Heart left ventricle (tissue), 16 donors: Measurements from ENCODE around the gene TBL1Y. TPM values are rescaled to one million over a fixed set of nuclear protein-coding genes. Genes with fewer than 3 reads are reported as not detected.

Source experiments
- ATAC-seq, 4 donors: fragments of 200-7000 bp; cut with Tn5 transposase; one replicate each; pipeline ENCODE4 v1.9.1; 2020 to 2022; ENCODE audit warnings: moderate library complexity in 4 of 4, mild to moderate bottlenecking in 3 of 4, moderate number of reproducible peaks in 1 of 4
- DNase-seq, 5 donors: peaks; one replicate each; pipeline ENCODE4 v3.0.0-alpha.2; 2020
- H3K27ac ChIP-seq, 12 donors: fragments of 200-600 bp; sonication (generic) in 4 of 12; one replicate each; pipeline versions ENCODE4 v1.5.0 to v1.8.0; 2016 to 2022; ENCODE audit warnings: mild to moderate bottlenecking in 2 of 12
- H3K27me3 ChIP-seq, 9 donors: fragments of 200-600 bp; sonication (generic) in 2 of 9; one replicate each; pipeline versions ENCODE4 v1.5.1 to v1.8.0; 2016 to 2022; ENCODE audit warnings: mild to moderate bottlenecking in 3 of 9
- H3K36me3 ChIP-seq, 9 donors: fragments of 200-600 bp; sonication (generic) in 2 of 9; one replicate each; pipeline versions ENCODE4 v1.5.0 to v1.8.0; 2018 to 2022; ENCODE audit warnings: mild to moderate bottlenecking in 2 of 9
- H3K4me1 ChIP-seq, 12 donors: fragments of 200-600 bp; sonication (generic) in 4 of 12; one replicate each; pipeline versions ENCODE4 v1.5.0 to v1.8.0; 2016 to 2022; ENCODE audit warnings: mild to moderate bottlenecking in 3 of 12
- H3K4me3 ChIP-seq, 12 donors: fragments of 200-600 bp; sonication (generic) in 4 of 12; one replicate each; pipeline versions ENCODE4 v1.5.0 to v1.8.0; 2017 to 2022; ENCODE audit warnings: mild to moderate bottlenecking in 9 of 12, moderate library complexity in 4 of 12
- H3K9me3 ChIP-seq, 12 donors: fragments of 200-600 bp; sonication (generic) in 4 of 12; one replicate each; pipeline versions ENCODE4 v1.5.0 to v1.8.0; 2016 to 2022; ENCODE audit warnings: mild to moderate bottlenecking in 1 of 12
- CTCF ChIP-seq, 12 donors: fragments of 200-600 bp; sonication (generic) in 4 of 12; IDR thresholded peaks; one replicate each; pipeline versions ENCODE4 v1.5.0 to v1.8.0; 2018 to 2022; ENCODE audit warnings: antibody characterized with exemption in 12 of 12, mild to moderate bottlenecking in 5 of 12
- POLR2A ChIP-seq, 2 donors: fragments of 450-650 bp; IDR thresholded peaks; one replicate each; pipeline ENCODE4 v1.6.1; 2017; ENCODE audit warnings: antibody characterized with exemption in 2 of 2, mild to moderate bottlenecking in 2 of 2, moderate library complexity in 2 of 2
- WGBS, 4 donors: extraction: QIAGEN DNeasy Blood & Tissue Kit in 2 of 4; methylation state at CpG; one replicate each; pipeline versions ENCODE4 v1.1.5 to v1.1.7; 2013 to 2018; 5-methylcytosine and 5-hydroxymethylcytosine counted together
- intact Hi-C, 10 donors: fragments of 100-400 bp; cut with DNase I; formaldehyde crosslinking; loops; one replicate each; pipeline versions ENCODE4 v1.11.1 to v1.14.2; 2022
- polyA plus RNA-seq, 2 donors: library from polyadenylated mRNA; stranded (reverse); fragments of 200-250 nt; gene quantifications; one replicate each; pipeline ENCODE4 v1.2.3, GENCODE V29; 2013
- total RNA-seq, 9 donors: library from RNA; depleted of rRNA in 2 of 9; stranded (reverse); fragments of >200 nt in 2 of 9; fragmentation: NEBNext Ultra II Directional in 3 of 9; extraction: Animal tissue kit (Norgen Biotek cat#: 25700) in 3 of 9; gene quantifications; one replicate each; pipeline versions ENCODE4 v1.1.0 to v1.2.4, GENCODE V29; 2016 to 2023
- donor health status: ischemic (EF 13 %, LVEDD 7.1; RV severe dilation, severe dysfunction).
- donor health status: healthy with polysubstance abuse.
- donor health status: DM: no; HTN: yes; CAD: no.
- donor health status: DM: no; HTN: no; CAD: no.
- donor health status: ischemic (EF 25% LVEDD 6.9; RV normal size, moderate dysfunction).
- donor health status: ischemic (EF 25% LVEDD 5.7; RV mildly dilated, moderate dysfunction).
- donor health status: healthy.
- donor health status: DM: yes; HTN: yes; CAD: no.
- donor health status: ischemic (EF 35%, LVEDD 5.7; RV mildly dilated, moderate dysfunction).
- donor health status: nonischemic (EF 11% LVEDD 7.7; RV severe dilation, severe dysfunction).
- donor health status: DM: yes; HTN: yes; CAD: no.
- donor health status: PGD.
- donor health status: ischemic (EF 29% LVEDD 5.4; RV normal size, mild dysfunction).
- donor health status: nonischemic (EF 23%, LVEDD 6.1; RV moderate dilation, normal function).

The TBL1Y gene
- total and polyA plus RNA-seq, 11 donors, result 0.25 TPM; not detected in 10

GRCh38 chrY:7110086-7110485 is 199.6 kb downstream of the TBL1Y start:
- ATAC-seq (no peak), DNase-seq (no peak)
- H3K4me1 ChIP-seq, result no peaks in the 10 kb centered on the region
- H3K4me3 ChIP-seq, result no peak overlapping the region
- H3K27ac ChIP-seq, result no peak overlapping the region
- no peaks in the 10 kb centered on the region for H3K27me3 ChIP-seq
- intact Hi-C loops, result no loop called here
- TF ChIP-seq CTCF (IDR thresholded peaks at IDR 0.05), result no peak
- no peak for TF ChIP-seq POLR2A (IDR thresholded peaks at IDR 0.05)
- no peaks in the 10 kb centered on the region for H3K9me3 ChIP-seq
- no peaks in the 10 kb centered on the region for H3K36me3 ChIP-seq
- 65 to 77% methylated on average over 3 of the region's 3 CpGs; no CpG with 5 or more reads in 2 of the 4 donors for WGBS, 4 donors

GRCh38 chrY:7115871-7116270 is 205.4 kb downstream of the TBL1Y start:
- Histone ChIP-seq H3K27me3 (no peaks in the 10 kb centered on the region), H3K36me3 (no peaks in the 10 kb centered on the region), H3K27ac (no peak overlapping the region), H3K4me1 (no peaks in the 10 kb centered on the region), H3K4me3 (no peak overlapping the region), H3K9me3 (no peaks in the 10 kb centered on the region)
- WGBS, 4 donors, result 89 to 90% methylated on average over 5 of the region's 5 CpGs; no CpG with 5 or more reads in 2 of the 4 donors
- ATAC-seq (no peak), DNase-seq (no peak)
- TF ChIP-seq CTCF (IDR thresholded peaks at IDR 0.05), result no peak
- no peak for TF ChIP-seq POLR2A (IDR thresholded peaks at IDR 0.05)
- intact Hi-C loops, result no loop called here

- Histone ChIP-seq H3K9me3 (no peaks in the 10 kb centered on the region), H3K4me1 (no peaks in the 10 kb centered on the region), H3K36me3 (no peaks in the 10 kb centered on the region), H3K27me3 (no peaks in the 10 kb centered on the region), H3K4me3 (no peak overlapping the region), H3K27ac (no peak overlapping the region)
- TF ChIP-seq POLR2A (IDR thresholded peaks at IDR 0.05) (no peak), CTCF (IDR thresholded peaks at IDR 0.05) (no peak)
- WGBS, 4 donors, result 62 to 72% methylated on average over 4 of the region's 4 CpGs; no CpG with 5 or more reads in 2 of the 4 donors
- ATAC-seq (no peak), DNase-seq (no peak)
- intact Hi-C loops, result no loop called here
Measured at GRCh38 chrY:7122202-7122601, 211.7 kb downstream of the TBL1Y start.

GRCh38 chrY:7125136-7126056 is 214.9 kb downstream of the TBL1Y start:
- TF ChIP-seq POLR2A (IDR thresholded peaks at IDR 0.05) (no peak), CTCF (IDR thresholded peaks at IDR 0.05) (no peak)

More at GRCh38 chrY:7125136-7126056, 214.9 kb downstream of the TBL1Y start:
- intact Hi-C loops, result no loop called here
- no peak for DNase-seq
- Histone ChIP-seq H3K9me3 (no peaks in the 10 kb centered on the region), H3K36me3 (no peaks in the 10 kb centered on the region), H3K27ac (no peak overlapping the region), H3K4me1 (no peaks in the 10 kb centered on the region), H3K4me3 (no peak overlapping the region), H3K27me3 (no peaks in the 10 kb centered on the region)
- WGBS, 4 donors, result 47 to 58% methylated on average over 6 of the region's 6 CpGs; no CpG with 5 or more reads in 2 of the 4 donors
- ATAC-seq, result no peak
